Kidney glomerular epithelial cell (primary cell): ENCODE measurements around the gene NCF1.
"Not testable (repeated sequence)": the region's sequence is repeated elsewhere in the genome, so short reads cannot be mapped to it uniquely, and the experiment has no call there.

ENCODE experiments used
- DNase-seq: peaks from one replicate; lab custom pipeline; 2025; lab: John Stamatoyannopoulos, UW

NCF1 gene

GRCh38 chr7:74773760-74774750 is at the start of gene NCF1:
NCF1 (plus strand) TSS chr7:74774011; CDS start chr7:74774032, 21 bp downstream.
- not testable (repeated sequence) for DNase-seq

GRCh38 chr7:74725840-74726239 is 48.0 kb upstream of the NCF1 start:
- DNase-seq, result no peak

GRCh38 chr7:74726309-74727101 is 47.3 kb upstream of the NCF1 start:
- no peak for DNase-seq

GRCh38 chr7:74728686-74729085 is 45.1 kb upstream of the NCF1 start:
- DNase-seq, result not testable (repeated sequence)

GRCh38 chr7:74730186-74730585 is 43.6 kb upstream of the NCF1 start:
- not testable (repeated sequence) for DNase-seq

- DNase-seq, result not testable (repeated sequence)
Observed at GRCh38 chr7:74739974-74740703, 33.7 kb upstream of the NCF1 start.

GRCh38 chr7:74743936-74744557 is 29.8 kb upstream of the NCF1 start:
- DNase-seq, result not testable (repeated sequence)

GRCh38 chr7:74753921-74754482 is 19.8 kb upstream of the NCF1 start:
- DNase-seq, result not testable (repeated sequence)

GRCh38 chr7:74756673-74757072 is 17.1 kb upstream of the NCF1 start:
- not testable (repeated sequence) for DNase-seq

- DNase-seq, result not testable (repeated sequence)
Observed at GRCh38 chr7:74758268-74758667, 15.5 kb upstream of the NCF1 start.

- not testable (repeated sequence) for DNase-seq
Observed at GRCh38 chr7:74758982-74759381, 14.8 kb upstream of the NCF1 start.

GRCh38 chr7:74765205-74765918 is 8.4 kb upstream of the NCF1 start:
- DNase-seq, result not testable (repeated sequence)

- DNase-seq, result not testable (repeated sequence)
Observed at GRCh38 chr7:74766509-74766908, 7.3 kb upstream of the NCF1 start.

GRCh38 chr7:74766991-74767390 is 6.8 kb upstream of the NCF1 start:
- not testable (repeated sequence) for DNase-seq

GRCh38 chr7:74770062-74770461 is 3.7 kb upstream of the NCF1 start:
- DNase-seq, result not testable (repeated sequence)

GRCh38 chr7:74772093-74772492 is 1.7 kb upstream of the NCF1 start:
- DNase-seq, result not testable (repeated sequence)

- DNase-seq, result not testable (repeated sequence)
Observed at GRCh38 chr7:74775111-74775510, 1.3 kb downstream of the NCF1 start.

- not testable (repeated sequence) for DNase-seq
Observed at GRCh38 chr7:74779053-74779452, 5.2 kb downstream of the NCF1 start.

- not testable (repeated sequence) for DNase-seq
Observed at GRCh38 chr7:74781746-74782145, 7.9 kb downstream of the NCF1 start.

GRCh38 chr7:74783595-74783994 is 9.8 kb downstream of the NCF1 start:
- not testable (repeated sequence) for DNase-seq
